Pancreas (tissue), 10 donors: ENCODE data around the gene MSANTD4. TPM values are rescaled to one million over a fixed set of nuclear protein-coding genes. Genes with fewer than 3 reads are reported as not detected.

Source experiments
- ATAC-seq, 4 donors: fragments of 200-7000 bp; cut with Tn5 transposase; one replicate each; pipeline versions ENCODE4 v1.8.0 to v1.9.1; 2020; ENCODE audit warnings: mild to moderate bottlenecking in 4 of 4, moderate library complexity in 4 of 4
- DNase-seq, 6 donors: peaks; one replicate each; pipeline ENCODE4 v3.0.0-alpha.2; 2020
- FAIRE-seq: peaks from 2 replicates; lab custom pipeline; 2012; peaks lifted over from hg19 to GRCh38; lab: Jason Lieb, UNC
- H3K27ac ChIP-seq, 4 donors: fragments of 200-600 bp; sonication (generic); 1 replicate in 3 of 4; 2 replicates in 1 of 4; pipeline versions ENCODE4 v1.5.0 to v1.8.0; 2020
- H3K27me3 ChIP-seq, 4 donors: fragments of 200-600 bp; one replicate each; pipeline ENCODE4 v1.8.0; 2021
- H3K36me3 ChIP-seq, 3 donors: fragments of 200-600 bp; sonication (generic) in 1 of 3; one replicate each; pipeline versions ENCODE4 v1.5.0 to v1.8.0; 2020 to 2021
- H3K4me1 ChIP-seq, 3 donors: fragments of 200-600 bp; one replicate each; pipeline ENCODE4 v1.8.0; 2021
- H3K4me3 ChIP-seq, 4 donors: fragments of 200-600 bp; sonication (generic) in 2 of 4; one replicate each; pipeline versions ENCODE4 v1.5.0 to v1.8.0; 2020 to 2021
- H3K9me3 ChIP-seq, 4 donors: fragments of 200-600 bp; one replicate each; pipeline ENCODE4 v1.8.0; 2021
- CTCF ChIP-seq, 4 donors: fragments of 200-600 bp; sonication (generic) in 3 of 4; IDR thresholded peaks; one replicate each; pipeline versions ENCODE4 v1.5.0 to v1.8.0; 2021; ENCODE audit warnings: antibody characterized with exemption in 4 of 4
- WGBS, 2 donors: extraction: QIAGEN DNeasy Blood & Tissue Kit; methylation state at CpG; one replicate each; pipeline ENCODE4 v1.1.7; 2013; 5-methylcytosine and 5-hydroxymethylcytosine counted together
- intact Hi-C, 3 donors: fragments of 100-400 bp; cut with DNase I; formaldehyde crosslinking; loops; one replicate each; pipeline versions ENCODE4 v1.11.1 to v1.14.2; 2022
- polyA plus RNA-seq, 2 donors: library from polyadenylated mRNA; stranded (reverse); fragments of 200-250 nt; gene quantifications; one replicate each; pipeline ENCODE4 v1.2.3, GENCODE V29; 2013
- total RNA-seq, 6 donors: library from RNA; stranded (reverse); fragmentation: NEBNext Ultra II Directional in 4 of 6; extraction: Animal tissue kit (Norgen Biotek cat#: 25700) in 4 of 6; gene quantifications; one replicate each; pipeline versions ENCODE4 v1.2.1 to v1.2.4, GENCODE V29; 2021 to 2023
- donor health status: healthy with polysubstance abuse.
- donor health status: DM: no; HTN: no; CAD: no; lungs with moderate emphysema.
- donor health status: DM: no; HTN: no; CAD: no.
- donor health status: control.
- donor health status: control.
- donor health status: Bipolar disorder and iron deficiency.
- donor health status: DM: yes; HTN: yes; CAD: no.
- donor health status: DM: no; HTN: no; CAD: no.
- donor health status: DM: no; HTN: no; CAD: no.
- donor health status: DM: yes; HTN: yes; CAD: no.

Gene MSANTD4
- total and polyA plus RNA-seq, 8 donors, result 3.8 to 8.6 (median 7.5) TPM

- no peak for FAIRE-seq
- no peak for TF ChIP-seq CTCF (IDR thresholded peaks at IDR 0.05)
- no peak for DNase-seq
- no peak overlapping the region for H3K27ac ChIP-seq
- H3K9me3 ChIP-seq, result no peaks in the 10 kb centered on the region
- intact Hi-C loops, result no loop called here
- peaks cover 0 to 4% (median 0%) of the 10 kb centered on the region in 3 donors for H3K36me3 ChIP-seq
- WGBS, 2 donors, result 95 to 96% methylated on average over 4 of the region's 4 CpGs
- H3K4me3 ChIP-seq, result no peak overlapping the region
- ATAC-seq, result no peak
- no peaks in the 10 kb centered on the region for H3K4me1 ChIP-seq
- no peaks in the 10 kb centered on the region for H3K27me3 ChIP-seq
Measured at GRCh38 chr11:106001304-106002012, 20.6 kb downstream of the MSANTD4 start.

- DNase-seq (no peak), ATAC-seq (no peak), FAIRE-seq (no peak)
- H3K9me3 ChIP-seq, result no peaks in the 10 kb centered on the region
- H3K4me1 ChIP-seq, result no peaks in the 10 kb centered on the region
- H3K27me3 ChIP-seq, result no peaks in the 10 kb centered on the region
- H3K27ac ChIP-seq, result no peak overlapping the region
- no peak for TF ChIP-seq CTCF (IDR thresholded peaks at IDR 0.05)
- H3K4me3 ChIP-seq, result no peak overlapping the region
- WGBS, 2 donors, result 95 to 97% methylated on average over 4 of the region's 4 CpGs
- H3K36me3 ChIP-seq, result peaks cover 0 to 4% (median 0%) of the 10 kb centered on the region in 3 donors
- intact Hi-C loops, result no loop called here
Measured at GRCh38 chr11:105991888-105992287, 30.2 kb downstream of the MSANTD4 start.

- Histone ChIP-seq H3K4me3 (no peak overlapping the region), H3K27ac (no peak overlapping the region), H3K9me3 (no peaks in the 10 kb centered on the region), H3K36me3 (no peaks in the 10 kb centered on the region), H3K27me3 (no peaks in the 10 kb centered on the region), H3K4me1 (no peaks in the 10 kb centered on the region)
- intact Hi-C loops, result no loop called here
- TF ChIP-seq CTCF (IDR thresholded peaks at IDR 0.05), result no peak
- ATAC-seq, result no peak
- no peak for DNase-seq
- 96 to 97% methylated on average over 2 of the region's 2 CpGs for WGBS, 2 donors
- FAIRE-seq, result no peak
Measured at GRCh38 chr11:105989124-105989523, 32.9 kb downstream of the MSANTD4 start.

- DNase-seq, result no peak
- intact Hi-C loops, result no loop called here
- H3K36me3 ChIP-seq, result no peaks in the 10 kb centered on the region
- no peaks in the 10 kb centered on the region for H3K9me3 ChIP-seq
- ATAC-seq, result no peak
- H3K4me1 ChIP-seq, result no peaks in the 10 kb centered on the region
- TF ChIP-seq CTCF (IDR thresholded peaks at IDR 0.05), result no peak
- no peak overlapping the region for H3K4me3 ChIP-seq
- no peak overlapping the region for H3K27ac ChIP-seq
- no peak for FAIRE-seq
- WGBS, 2 donors, result 89 to 93% methylated on average over 3 of the region's 3 CpGs
- no peaks in the 10 kb centered on the region for H3K27me3 ChIP-seq
Measured at GRCh38 chr11:105988197-105988596, 33.8 kb downstream of the MSANTD4 start.

GRCh38 chr11:105986554-105986953 is 35.5 kb downstream of the MSANTD4 start:
- ATAC-seq (no peak), DNase-seq (no peak), FAIRE-seq (no peak)
- H3K27ac ChIP-seq, result no peak overlapping the region
- H3K4me3 ChIP-seq, result no peak overlapping the region
- intact Hi-C loops, result no loop called here
- H3K9me3 ChIP-seq, result no peaks in the 10 kb centered on the region
- no peaks in the 10 kb centered on the region for H3K4me1 ChIP-seq
- no peak for TF ChIP-seq CTCF (IDR thresholded peaks at IDR 0.05)
- 60 to 70% methylated on average over 2 of the region's 2 CpGs for WGBS, 2 donors
- H3K36me3 ChIP-seq, result no peaks in the 10 kb centered on the region
- no peaks in the 10 kb centered on the region for H3K27me3 ChIP-seq
